Coronary artery (tissue), 2 donors: ENCODE data around the gene CRTC2.
"Not testable (repeated sequence)": the region's sequence is repeated elsewhere in the genome, so short reads cannot be mapped to it uniquely, and the experiment has no call there.

Source experiments
- DNase-seq: peaks from one replicate; pipeline ENCODE4 v3.0.0-alpha.2; 2017; ENCODE audit warnings: low spot score
- H3K27ac ChIP-seq, 2 donors: fragments of 200-600 bp; sonication (generic); one replicate each; pipeline ENCODE4 v1.5.1; 2016 to 2019
- H3K4me3 ChIP-seq: fragments of 200-600 bp; sonication (generic); 2 replicates; pipeline ENCODE4 v1.5.1; 2016; ENCODE audit warnings: mild to moderate bottlenecking, moderate library complexity
- TF ChIP-seq, protein P1 (sequence below): fragments of 200-600 bp; sonication (generic); IDR thresholded peaks from one replicate; pipeline ENCODE4 v1.5.1; 2019; ENCODE audit warnings: antibody characterized with exemption

The CRTC2 gene

DNA sequence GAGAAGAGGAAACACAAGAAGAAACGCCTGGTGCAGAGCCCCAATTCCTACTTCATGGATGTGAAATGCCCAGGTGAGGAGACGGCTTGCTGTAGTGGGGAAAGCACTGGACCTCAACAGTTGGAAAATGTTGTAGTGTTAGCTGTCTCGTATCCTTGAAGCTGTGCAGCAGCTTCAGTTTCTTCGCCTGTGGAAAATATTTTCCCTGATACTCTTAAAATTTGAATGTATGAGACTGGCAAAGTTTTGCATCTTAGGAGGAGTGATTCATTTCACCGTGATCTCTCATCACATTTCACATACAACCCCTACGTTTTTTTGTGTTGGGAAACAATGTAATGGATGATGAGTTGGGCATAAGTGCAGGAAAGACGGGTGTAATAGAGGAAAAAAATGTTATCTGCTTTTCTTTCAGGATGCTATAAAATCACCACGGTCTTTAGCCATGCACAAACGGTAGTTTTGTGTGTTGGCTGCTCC lies 32.8 kb upstream of the CRTC2 start:
- Histone ChIP-seq H3K4me3 (peak overlapping the region; percentile 96), H3K27ac (peak overlapping the region; percentile 91 to 96)
- DNase-seq, result no peak
- TF ChIP-seq, protein P1, sequence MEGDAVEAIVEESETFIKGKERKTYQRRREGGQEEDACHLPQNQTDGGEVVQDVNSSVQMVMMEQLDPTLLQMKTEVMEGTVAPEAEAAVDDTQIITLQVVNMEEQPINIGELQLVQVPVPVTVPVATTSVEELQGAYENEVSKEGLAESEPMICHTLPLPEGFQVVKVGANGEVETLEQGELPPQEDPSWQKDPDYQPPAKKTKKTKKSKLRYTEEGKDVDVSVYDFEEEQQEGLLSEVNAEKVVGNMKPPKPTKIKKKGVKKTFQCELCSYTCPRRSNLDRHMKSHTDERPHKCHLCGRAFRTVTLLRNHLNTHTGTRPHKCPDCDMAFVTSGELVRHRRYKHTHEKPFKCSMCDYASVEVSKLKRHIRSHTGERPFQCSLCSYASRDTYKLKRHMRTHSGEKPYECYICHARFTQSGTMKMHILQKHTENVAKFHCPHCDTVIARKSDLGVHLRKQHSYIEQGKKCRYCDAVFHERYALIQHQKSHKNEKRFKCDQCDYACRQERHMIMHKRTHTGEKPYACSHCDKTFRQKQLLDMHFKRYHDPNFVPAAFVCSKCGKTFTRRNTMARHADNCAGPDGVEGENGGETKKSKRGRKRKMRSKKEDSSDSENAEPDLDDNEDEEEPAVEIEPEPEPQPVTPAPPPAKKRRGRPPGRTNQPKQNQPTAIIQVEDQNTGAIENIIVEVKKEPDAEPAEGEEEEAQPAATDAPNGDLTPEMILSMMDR, result no peak

GRCh38 chr1:153990468-153991150 lies 32.2 kb upstream of the CRTC2 start, which contains the start of gene RPS27:
RPS27 (plus strand) TSS chr1:153990762; CDS start chr1:153990797, 35 bp downstream.
- Histone ChIP-seq H3K27ac (peak within 1 kb of the TSS; percentile 91 to 96), H3K4me3 (peak within 1 kb of the TSS; percentile 96)
- peak; percentile 94 for DNase-seq
- TF ChIP-seq, protein P1, result no peak

GRCh38 chr1:153987621-153988020 lies 29.2 kb upstream of the CRTC2 start:
- Histone ChIP-seq H3K4me3 (no peak overlapping the region), H3K27ac (no peak overlapping the region)
- no peak for DNase-seq
- TF ChIP-seq, protein P1, result no peak

- Histone ChIP-seq H3K4me3 (peak within 1 kb of the TSS; percentile 83), H3K27ac (peak within 1 kb of the TSS; percentile 86 to 90)
- DNase-seq, result peak; percentile 96
- TF ChIP-seq, protein P1, result no peak
Observed at GRCh38 chr1:153985941-153986761, 27.7 kb upstream of the CRTC2 start, which contains the start of gene RAB13. RAB13 (minus strand) TSS chr1:153986339; CDS start chr1:153986236, 103 bp downstream.

DNA sequence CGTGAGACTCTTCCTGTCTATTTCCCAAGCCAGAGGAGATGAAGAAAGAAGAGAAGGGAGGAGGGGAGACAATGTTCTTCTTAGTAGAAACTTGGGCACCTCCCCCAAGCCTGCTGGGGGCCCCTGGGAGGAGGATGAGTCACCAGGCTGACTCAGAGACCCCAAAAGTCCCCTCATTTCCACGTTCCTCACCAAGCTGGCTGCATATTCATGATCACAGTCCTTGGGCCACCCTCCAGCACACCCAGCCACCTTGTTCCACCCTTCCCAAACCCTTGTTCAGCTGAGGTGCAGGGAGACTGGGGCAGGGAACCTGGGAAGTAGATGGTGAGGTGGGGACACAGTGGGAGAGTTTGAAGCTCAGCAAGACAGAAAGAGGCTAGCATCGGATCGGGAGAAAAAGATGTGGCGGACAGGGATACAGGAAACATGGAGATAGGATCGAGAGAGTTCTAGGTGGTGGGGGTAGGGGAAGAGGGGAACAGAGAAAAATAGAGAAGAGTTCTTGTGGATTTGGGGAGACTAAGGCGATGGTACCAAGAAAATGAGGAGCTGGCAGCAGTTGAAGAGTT lies 27.0 kb upstream of the CRTC2 start:
- Histone ChIP-seq H3K4me3 (peak overlapping the region; percentile 83), H3K27ac (peak overlapping the region; percentile 86 to 90)
- peak; percentile 86 for DNase-seq

GRCh38 chr1:153984123-153984894 lies 25.9 kb upstream of the CRTC2 start:
- TF ChIP-seq, protein P1, result no peak
- Histone ChIP-seq H3K4me3 (peak overlapping the region; percentile 83), H3K27ac (peak overlapping the region in 1 of 2 donors; percentile 90)
- no peak for DNase-seq

More for the DNA sequence above, 27.0 kb upstream of the CRTC2 start:
- TF ChIP-seq, protein P1, result no peak

DNA sequence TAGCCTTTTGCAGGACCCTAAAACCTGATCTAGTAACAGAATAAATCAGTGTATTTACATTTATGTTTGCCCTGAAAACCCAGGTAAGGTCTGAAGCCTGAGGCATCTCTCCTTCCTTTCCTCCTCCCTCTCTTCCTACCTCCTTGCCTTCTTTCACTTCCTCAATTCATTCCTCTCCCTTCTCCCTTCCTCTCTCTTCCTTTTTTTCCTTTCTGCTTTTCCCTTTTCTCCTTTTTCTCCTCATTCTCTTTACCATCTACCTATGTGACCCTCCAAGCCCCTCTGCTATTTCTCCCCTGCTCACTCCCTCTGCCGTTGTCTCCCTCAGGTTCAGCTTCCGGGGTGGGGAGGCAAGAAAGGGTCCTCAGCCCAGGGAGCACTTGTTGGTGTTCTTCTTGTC lies 23.3 kb upstream of the CRTC2 start:
- not testable (repeated sequence) for H3K27ac ChIP-seq, H3K4me3 ChIP-seq

DNA sequence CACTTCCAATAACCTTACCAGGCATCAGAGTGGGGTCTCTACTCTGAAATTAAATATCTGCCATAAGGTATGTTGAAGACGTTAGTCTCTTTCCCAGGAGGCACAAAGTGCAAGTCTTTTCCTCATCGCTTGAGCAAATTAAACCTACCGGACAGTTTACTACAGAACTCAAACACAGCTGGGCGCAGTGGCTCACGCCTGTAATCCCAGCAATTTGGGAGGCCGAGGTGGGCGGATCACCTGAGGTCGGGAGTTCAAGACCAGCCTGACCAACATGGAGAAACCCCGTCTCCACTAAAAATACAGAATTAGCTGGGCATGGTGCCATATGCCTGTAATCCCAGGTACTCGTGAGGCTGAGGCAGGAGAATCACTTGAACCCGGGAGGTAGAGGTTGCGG lies 20.7 kb upstream of the CRTC2 start:
- DNase-seq, H3K27ac ChIP-seq, H3K4me3 ChIP-seq: not testable (repeated sequence)

More for the DNA sequence above, 23.3 kb upstream of the CRTC2 start:
- not testable (repeated sequence) for DNase-seq
